Type B pancreatic cell (in vitro differentiated cells): ENCODE data around the gene GNG7. TPM values are rescaled to one million over a fixed set of nuclear protein-coding genes. Genes with fewer than 3 reads are reported as not detected.

Experiments used
- DNase-seq: peaks from one replicate; pipeline ENCODE4 v3.0.0; 2021; ENCODE audit warnings: mixed read lengths; ENCODE audit not compliant: unreplicated experiment; ENCODE audit errors: extremely low spot score
- H3K27ac Mint-ChIP-seq: 2 replicates; pipeline ENCODE4 v1.8.0; 2021; ENCODE audit warnings: mild to moderate bottlenecking, mixed read lengths
- H3K27me3 Mint-ChIP-seq: 2 replicates; pipeline ENCODE4 v1.8.0; 2021; ENCODE audit warnings: mixed read lengths
- H3K36me3 Mint-ChIP-seq: 2 replicates; pipeline ENCODE4 v1.8.0; 2021; ENCODE audit warnings: mixed read lengths
- H3K4me1 Mint-ChIP-seq: one replicate; pipeline ENCODE4 v1.8.0; 2021; ENCODE audit warnings: mixed read lengths; ENCODE audit not compliant: unreplicated experiment
- H3K4me3 Mint-ChIP-seq: 2 replicates; pipeline ENCODE4 v1.8.0; 2021; ENCODE audit warnings: mild to moderate bottlenecking, mixed read lengths
- H3K9me3 Mint-ChIP-seq: 2 replicates; pipeline ENCODE4 v1.8.0; 2021; ENCODE audit warnings: mixed read lengths
- CTCF ChIP-seq: fragments of 200-600 bp; sonication (generic); conservative IDR thresholded peaks from 2 replicates; pipeline ENCODE4 v1.5.0; 2021; ENCODE audit warnings: antibody characterized with exemption, mild to moderate bottlenecking
- total RNA-seq: library from RNA; stranded (reverse); gene quantifications from 2 replicates; pipeline ENCODE4 v1.2.1, GENCODE V29; 2021; ENCODE audit warnings: low replicate concordance

The GNG7 gene
- total RNA-seq, 1 donor from 2014 or later = 12.2 TPM

GRCh38 chr19:2488405-2488941, 214.0 kb downstream of the GNG7 start:
- Mint-ChIP-seq H3K9me3 (no peaks in the 10 kb centered on the region), H3K4me1 (peaks cover 1% of the 10 kb centered on the region), H3K27me3 (peaks cover 27% of the 10 kb centered on the region)

GRCh38 chr19:2487842-2488241, 214.7 kb downstream of the GNG7 start:
- Mint-ChIP-seq H3K4me3 (no peak overlapping the region), H3K9me3 (peaks cover 4% of the 10 kb centered on the region), H3K27ac (no peak overlapping the region), H3K4me1 (no peaks in the 10 kb centered on the region), H3K36me3 (no peaks in the 10 kb centered on the region), H3K27me3 (peaks cover 27% of the 10 kb centered on the region)
- no peak for DNase-seq
- TF ChIP-seq CTCF = no peak

More at GRCh38 chr19:2488405-2488941, 214.0 kb downstream of the GNG7 start:
- H3K36me3 Mint-ChIP-seq = no peaks in the 10 kb centered on the region
- TF ChIP-seq CTCF = no peak
- no peak overlapping the region for H3K4me3 Mint-ChIP-seq
- no peak overlapping the region for H3K27ac Mint-ChIP-seq
- no peak for DNase-seq

GRCh38 chr19:2487090-2487489, 215.4 kb downstream of the GNG7 start:
- H3K36me3 Mint-ChIP-seq = no peaks in the 10 kb centered on the region
- H3K27ac Mint-ChIP-seq = no peak overlapping the region
- no peaks in the 10 kb centered on the region for H3K4me1 Mint-ChIP-seq
- peaks cover 27% of the 10 kb centered on the region for H3K27me3 Mint-ChIP-seq
- DNase-seq = no peak
- no peak for TF ChIP-seq CTCF
- H3K4me3 Mint-ChIP-seq = no peak overlapping the region
- H3K9me3 Mint-ChIP-seq = peaks cover 4% of the 10 kb centered on the region

- TF ChIP-seq CTCF = no peak
- no peak for DNase-seq
- no peaks in the 10 kb centered on the region for H3K36me3 Mint-ChIP-seq
- peaks cover 4% of the 10 kb centered on the region for H3K9me3 Mint-ChIP-seq
- peaks cover 32% of the 10 kb centered on the region for H3K27me3 Mint-ChIP-seq
- no peak overlapping the region for H3K4me3 Mint-ChIP-seq
- no peak overlapping the region for H3K27ac Mint-ChIP-seq
- no peaks in the 10 kb centered on the region for H3K4me1 Mint-ChIP-seq
Observed at GRCh38 chr19:2485428-2485827, 217.1 kb downstream of the GNG7 start.

- Mint-ChIP-seq H3K27me3 (peaks cover 36% of the 10 kb centered on the region), H3K27ac (no peak overlapping the region), H3K4me1 (no peaks in the 10 kb centered on the region), H3K9me3 (peaks cover 4% of the 10 kb centered on the region), H3K36me3 (no peaks in the 10 kb centered on the region), H3K4me3 (no peak overlapping the region)
- no peak for DNase-seq
- TF ChIP-seq CTCF = no peak
Observed at GRCh38 chr19:2484178-2484937, 218.1 kb downstream of the GNG7 start.
